Calu3 (cell line): ENCODE data around the gene HM13. TPM values are rescaled to one million over a fixed set of nuclear protein-coding genes. Genes with fewer than 3 reads are reported as not detected.
"Not testable (repeated sequence)": the region's sequence is repeated elsewhere in the genome, so short reads cannot be mapped to it uniquely, and the experiment has no call there.

Experiments used
- Bru-seq: library from RNA; stranded (reverse); fragments of 400-500 nt; gene quantifications from one replicate; lab custom pipeline; 2021; lab: Mats Ljungman, UMichigan
- BruChase-seq, 2 experiments: library from RNA; stranded (reverse); fragments of 400-500 nt; gene quantifications; one replicate each; lab custom pipeline; 2021; lab: Mats Ljungman, UMichigan
- BruUV-seq: library from RNA; stranded (reverse); fragments of 400-500 nt; replicated peaks from 2 replicates; lab custom pipeline; 2021; lab: Mats Ljungman, UMichigan
- CTCF ChIA-PET: fragments of 300-600 bp; sonication (Branson Sonifier 250); formaldehyde crosslinking; loops from one replicate; lab custom pipeline; 2022; ENCODE audit warnings: antibody characterized with exemption; lab: Charles Lee
- DNase-seq: peaks from one replicate; pipeline ENCODE4 v3.0.0; 2022
- H3K27ac Mint-ChIP-seq: one replicate; pipeline ENCODE4 v1.8.0; 2022; ENCODE audit warnings: mixed read lengths; ENCODE audit not compliant: unreplicated experiment
- H3K27me3 Mint-ChIP-seq: one replicate; pipeline ENCODE4 v1.8.0; 2022; ENCODE audit warnings: mixed read lengths; ENCODE audit not compliant: unreplicated experiment
- H3K36me3 Mint-ChIP-seq: one replicate; pipeline ENCODE4 v1.8.0; 2022; ENCODE audit warnings: mild to moderate bottlenecking, moderate library complexity, mixed read lengths; ENCODE audit not compliant: insufficient read depth, unreplicated experiment
- H3K4me1 Mint-ChIP-seq: one replicate; pipeline ENCODE4 v1.8.0; 2022; ENCODE audit warnings: mild to moderate bottlenecking, low read depth, mixed read lengths; ENCODE audit not compliant: unreplicated experiment
- H3K4me3 Mint-ChIP-seq: one replicate; pipeline ENCODE4 v1.8.0; 2022; ENCODE audit warnings: mild to moderate bottlenecking, low read depth, moderate library complexity, mixed read lengths; ENCODE audit not compliant: unreplicated experiment
- H3K9me3 Mint-ChIP-seq: one replicate; pipeline ENCODE4 v1.8.0; 2022; ENCODE audit warnings: low read depth, mixed read lengths; ENCODE audit not compliant: unreplicated experiment
- CTCF ChIP-seq: fragments of 200-600 bp; IDR thresholded peaks from one replicate; pipeline ENCODE4 v1.8.0; 2022; ENCODE audit warnings: antibody characterized with exemption; ENCODE audit not compliant: unreplicated experiment
- intact Hi-C: fragments of 100-400 bp; cut with micrococcal nuclease; formaldehyde crosslinking; loops from one replicate; pipeline ENCODE4 v1.10.0; 2022; ENCODE audit not compliant: unreplicated experiment
- long read RNA-seq: library from polyadenylated mRNA; stranded (forward); transcript quantifications from one replicate; pipeline ENCODE4 v2.0.0, GENCODE V29; 2022
- total RNA-seq: library from RNA; stranded (reverse); gene quantifications from 2 replicates; pipeline ENCODE4 v1.2.3, GENCODE V29; 2022

The HM13 gene
- 342 and 378 TPM in 2 replicates for total RNA-seq
- percentile 93 among the genes with signal in this experiment for Bru-seq, nascent RNA
- percentile 90 among the genes with signal in this experiment for BruChase-seq, experiment 1, labeled RNA remaining after a 6-hour chase
- BruChase-seq, experiment 2, labeled RNA remaining after a 2-hour chase, result percentile 90 among the genes with signal in this experiment
- long read RNA-seq, transcript HM13-201 (13 exons, 1,809 nt), result minor isoform, 42 of 841 reads
- long read RNA-seq, transcript HM13-202 (12 exons, 1,606 nt), result major isoform, 616 of 841 reads
- long read RNA-seq, transcript HM13-204 (13 exons, 3,810 nt), result minor isoform, 12 of 841 reads
- long read RNA-seq, transcript HM13-221 (2 exons, 372 nt), result minor isoform, 10 of 841 reads
- long read RNA-seq, partial matches to known transcripts, result 49 of 841 reads
- long read RNA-seq, other reads (novel, unspliced or antisense), result 101 of 841 reads

- H3K27ac Mint-ChIP-seq, result no peak within 1 kb of the TSS
- no peaks in the 10 kb centered on the region for H3K27me3 Mint-ChIP-seq
- no peaks in the 10 kb centered on the region for H3K9me3 Mint-ChIP-seq
- H3K4me1 Mint-ChIP-seq, result no peaks in the 10 kb centered on the region
- CTCF ChIA-PET, result interaction anchor here (0.6 to 1.4 kb wide), 10 partner anchors 8 to 365 kb away, joined by 3 to 13 read pairs (median 6); no protein-coding TSS in a partner anchor
- H3K4me3 Mint-ChIP-seq, result no peak within 1 kb of the TSS
- BruUV-seq, result no TSS peak
- peak; percentile 95 for DNase-seq
- intact Hi-C loops, result no loop called here
- peaks cover 5% of the 10 kb centered on the region for H3K36me3 Mint-ChIP-seq
- TF ChIP-seq CTCF, result peak; percentile 99
Observed at GRCh38 chr20:31514154-31515071, at the start of gene HM13. Gene HM13 (plus strand): TSS chr20:31514442. CDS start chr20:31514552, 110 bp downstream.

GRCh38 chr20:31470946-31471345 is 43.3 kb upstream of the HM13 start:
- CTCF ChIA-PET, H3K27ac Mint-ChIP-seq, H3K9me3 Mint-ChIP-seq, H3K4me1 Mint-ChIP-seq, BruUV-seq, H3K36me3 Mint-ChIP-seq, H3K4me3 Mint-ChIP-seq, intact Hi-C loops, DNase-seq: not testable (repeated sequence)
- peaks cover 56% of the 10 kb centered on the region for H3K27me3 Mint-ChIP-seq

GRCh38 chr20:31472395-31473330 is 41.6 kb upstream of the HM13 start:
- CTCF ChIA-PET, result interaction anchor here (1.5 to 3.7 kb wide), 2 partner anchors 13 to 31 kb away, joined by 3 to 17 read pairs; no protein-coding TSS in a partner anchor
- Mint-ChIP-seq H3K27ac (no peak overlapping the region), H3K27me3 (peaks cover 69% of the 10 kb centered on the region), H3K4me1 (no peaks in the 10 kb centered on the region), H3K4me3 (no peak overlapping the region), H3K9me3 (no peaks in the 10 kb centered on the region), H3K36me3 (no peaks in the 10 kb centered on the region)
- BruUV-seq, result no TSS peak
- intact Hi-C loops, result no loop called here
- DNase-seq, result no peak
- TF ChIP-seq CTCF, result no peak

- Mint-ChIP-seq H3K36me3 (no peaks in the 10 kb centered on the region), H3K4me3 (no peak overlapping the region), H3K4me1 (no peaks in the 10 kb centered on the region), H3K27ac (no peak overlapping the region), H3K9me3 (no peaks in the 10 kb centered on the region), H3K27me3 (peaks cover 69% of the 10 kb centered on the region)
- intact Hi-C loops, result no loop called here
- DNase-seq, result no peak
- CTCF ChIA-PET, result interaction anchor here (0.6 to 3.7 kb wide), 5 partner anchors 12 to 161 kb away, joined by 3 to 17 read pairs (median 3); no protein-coding TSS in a partner anchor
- no peak for TF ChIP-seq CTCF
- no TSS peak for BruUV-seq
Observed at GRCh38 chr20:31473331-31474096, 40.7 kb upstream of the HM13 start.
